ENCODE results near the gene PLK5. TPM values are rescaled to one million over a fixed set of nuclear protein-coding genes. Genes with fewer than 3 reads are reported as not detected.

Gene PLK5
- total RNA-seq, 1 experiment from 2014 or later, result 0.57 TPM

DNA sequence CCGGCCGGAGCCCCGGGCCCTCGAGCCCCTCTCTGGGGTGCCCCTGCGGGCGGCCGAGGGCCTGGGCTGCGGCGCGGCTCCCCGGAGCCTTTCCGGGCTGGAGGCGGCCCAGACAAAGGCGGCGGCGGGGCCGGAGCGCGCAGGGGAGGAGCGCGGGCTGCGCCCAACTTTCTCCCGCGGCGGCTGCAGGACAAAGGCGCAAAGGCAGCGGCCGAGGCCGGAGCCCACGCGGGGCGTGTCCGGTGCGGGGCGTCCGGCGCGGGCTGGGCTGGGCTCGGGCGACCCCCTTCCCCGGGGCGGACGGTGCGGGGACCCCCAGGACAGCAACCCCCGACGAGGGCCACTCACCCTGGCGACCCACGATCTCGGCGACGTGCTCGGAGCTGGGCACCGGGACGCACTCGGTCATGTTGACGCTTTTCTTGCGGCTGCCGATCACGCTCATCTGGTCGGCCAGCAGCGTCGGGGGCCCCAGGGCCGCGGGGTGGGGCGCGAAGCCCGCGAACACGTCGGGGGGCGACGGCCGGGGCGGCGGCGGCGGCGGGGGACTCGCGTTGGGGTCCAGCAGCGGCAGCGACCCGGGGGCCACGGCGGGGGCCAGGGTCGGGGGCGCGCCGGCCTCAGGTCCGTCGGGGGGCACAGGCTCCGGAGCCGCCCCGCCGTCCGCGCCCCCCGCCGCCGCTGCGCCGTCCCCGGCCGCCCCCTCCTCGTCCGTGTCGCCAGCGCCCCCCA lies 43.4 kb downstream of the PLK5 start:
- H3K4ac ChIP-seq (ENCODE audit: low read depth, low read length), result no peak overlapping the region; the same call in 1 of the 2 replicates
- peak overlapping the region; percentile 46 for H3K4me2 ChIP-seq (ENCODE audit: insufficient read depth, insufficient read length, low read length)
- H3K14ac ChIP-seq (ENCODE audit: insufficient read depth, low read length), result peak overlapping the region; percentile 91
- no peak overlapping the region for H3K56ac ChIP-seq (ENCODE audit: insufficient read length, low read depth, low read length)
- H3K23ac ChIP-seq (ENCODE audit: insufficient read length, low read depth, low read length), result no peak overlapping the region
- no peak overlapping the region for H2AFZ ChIP-seq (ENCODE audit: low read length)
- Mint-ChIP-seq H3K4me1 (peaks cover 2 to 15% of the 10 kb centered on the region in 2 experiments; a peak in 3 of 4 replicates), H3K36me3 (ENCODE audit: insufficient read depth in 1 of 3, low read depth in 3 of 3) (peaks cover 8 to 26% (median 24%) of the 10 kb centered on the region in 3 experiments; a peak in 6 of 7 replicates), H3K9me3 (peaks cover 2 to 3% of the 10 kb centered on the region in 2 experiments; a peak in 2 of 5 replicates), H3K4me3 (peak overlapping the region; percentile 68 to 81), H3K27ac (no peak overlapping the region), H3K27me3 (ENCODE audit: low read depth) (peaks cover 36% of the 10 kb centered on the region)
- H2BK12ac ChIP-seq (ENCODE audit: insufficient read length, low read depth, low read length), result no peak overlapping the region
- TF ChIP-seq, protein P1, sequence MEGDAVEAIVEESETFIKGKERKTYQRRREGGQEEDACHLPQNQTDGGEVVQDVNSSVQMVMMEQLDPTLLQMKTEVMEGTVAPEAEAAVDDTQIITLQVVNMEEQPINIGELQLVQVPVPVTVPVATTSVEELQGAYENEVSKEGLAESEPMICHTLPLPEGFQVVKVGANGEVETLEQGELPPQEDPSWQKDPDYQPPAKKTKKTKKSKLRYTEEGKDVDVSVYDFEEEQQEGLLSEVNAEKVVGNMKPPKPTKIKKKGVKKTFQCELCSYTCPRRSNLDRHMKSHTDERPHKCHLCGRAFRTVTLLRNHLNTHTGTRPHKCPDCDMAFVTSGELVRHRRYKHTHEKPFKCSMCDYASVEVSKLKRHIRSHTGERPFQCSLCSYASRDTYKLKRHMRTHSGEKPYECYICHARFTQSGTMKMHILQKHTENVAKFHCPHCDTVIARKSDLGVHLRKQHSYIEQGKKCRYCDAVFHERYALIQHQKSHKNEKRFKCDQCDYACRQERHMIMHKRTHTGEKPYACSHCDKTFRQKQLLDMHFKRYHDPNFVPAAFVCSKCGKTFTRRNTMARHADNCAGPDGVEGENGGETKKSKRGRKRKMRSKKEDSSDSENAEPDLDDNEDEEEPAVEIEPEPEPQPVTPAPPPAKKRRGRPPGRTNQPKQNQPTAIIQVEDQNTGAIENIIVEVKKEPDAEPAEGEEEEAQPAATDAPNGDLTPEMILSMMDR (conservative IDR thresholded peaks at IDR 0.05), result no peak
- no peak overlapping the region for H2BK120ac ChIP-seq (ENCODE audit: low read depth, low read length, poor library complexity, severe bottlenecking)
- H3K27me3 ChIP-seq (ENCODE audit: insufficient read depth, low read length), result no peaks in the 10 kb centered on the region; the same call in 1 of the 2 replicates
- H3K79me1 ChIP-seq (ENCODE audit: insufficient read depth, low read depth, low read length, poor library complexity, severe bottlenecking), result peaks cover 3% of the 10 kb centered on the region
- no peak overlapping the region for H4K5ac ChIP-seq (ENCODE audit: insufficient read length, low read depth, low read length)
- H2BK5ac ChIP-seq (ENCODE audit: insufficient read length, low read length), result no peak overlapping the region
- H3K4me1 ChIP-seq (ENCODE audit: insufficient read depth, low read length), result no peaks in the 10 kb centered on the region
- H3K9ac ChIP-seq (ENCODE audit: extremely low read depth, insufficient read length, low read length), result peak overlapping the region; percentile 81
- no CpG with 5 or more reads among the region's 108 CpGs for WGBS (ENCODE audit: extremely low coverage, insufficient read length, low lambda C conversion rate)
- H2BK20ac ChIP-seq (ENCODE audit: low read depth, low read length, poor library complexity, severe bottlenecking), result no peak overlapping the region
- H2AK5ac ChIP-seq (ENCODE audit: insufficient read length, low read length), result no peak overlapping the region
- no peaks in the 10 kb centered on the region for H3K23me2 ChIP-seq (ENCODE audit: insufficient read length, low read depth, low read length, poor library complexity, severe bottlenecking)
- no peak for DNase-seq
- no peak overlapping the region for H3K27ac ChIP-seq (ENCODE audit: insufficient read length, low read depth, low read length)
- no peak overlapping the region for H2BK15ac ChIP-seq (ENCODE audit: low read depth, low read length)
- no peak overlapping the region for H3T11ph ChIP-seq (ENCODE audit: low read length)
- H4K8ac ChIP-seq (replicated peaks; ENCODE audit: insufficient read length, low read depth, low read length), result no peak overlapping the region
- no peak overlapping the region for H4K91ac ChIP-seq (ENCODE audit: insufficient read length, low read depth, low read length)
- peak overlapping the region; percentile 94 for H3K18ac ChIP-seq (ENCODE audit: insufficient read length, low read depth, low read length)
- H3K9me3 ChIP-seq (ENCODE audit: control insufficient read depth, low read depth, low read length), result no peaks in the 10 kb centered on the region
- no peaks in the 10 kb centered on the region for H4K20me1 ChIP-seq (ENCODE audit: control insufficient read depth, insufficient read depth, insufficient read length)
- H3K79me2 ChIP-seq (ENCODE audit: insufficient read depth, low read length), result peaks cover 30% of the 10 kb centered on the region; the same call in 1 of the 2 replicates
